ENCODE data around the gene TAF8.

Gene TAF8

DNA sequence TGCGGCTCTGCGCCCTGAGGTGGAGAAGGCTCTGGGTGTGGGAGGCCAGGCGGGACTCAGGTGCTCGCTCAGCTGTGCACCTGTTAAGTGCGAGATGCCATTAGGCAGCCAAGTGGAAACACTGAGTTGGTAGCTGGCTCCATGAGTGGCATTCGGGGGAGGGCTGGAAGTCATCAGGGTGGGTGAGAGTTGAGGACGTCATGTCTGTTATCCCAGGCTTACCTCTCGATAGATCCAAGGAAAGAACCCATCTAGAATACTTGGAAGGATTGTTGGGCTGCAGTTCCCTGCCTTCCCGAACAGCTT lies 41.3 kb downstream of the TAF8 start:
- H3K9me3 ChIP-seq (ENCODE audit: insufficient read depth, low read depth, low read length): no peaks in the 10 kb centered on the region
- peaks cover 8% of the 10 kb centered on the region; the same call in 1 of the 2 replicates for H3K4me1 ChIP-seq (ENCODE audit: insufficient read depth, low read length)
- no peak overlapping the region for H3K4me3 ChIP-seq (ENCODE audit: low read length)
- no peak overlapping the region for H3K27ac ChIP-seq (ENCODE audit: low read depth, low read length)
- 91% methylated on average over 9 of the region's 9 CpGs for WGBS
- H3K36me3 ChIP-seq (ENCODE audit: insufficient read depth, low read length): no peaks in the 10 kb centered on the region
- H3K9ac ChIP-seq (ENCODE audit: low read depth, low read length): no peak overlapping the region
- H3K27me3 ChIP-seq (ENCODE audit: insufficient read depth, low read length): peaks cover 5% of the 10 kb centered on the region; the same call in 1 of the 2 replicates

DNA sequence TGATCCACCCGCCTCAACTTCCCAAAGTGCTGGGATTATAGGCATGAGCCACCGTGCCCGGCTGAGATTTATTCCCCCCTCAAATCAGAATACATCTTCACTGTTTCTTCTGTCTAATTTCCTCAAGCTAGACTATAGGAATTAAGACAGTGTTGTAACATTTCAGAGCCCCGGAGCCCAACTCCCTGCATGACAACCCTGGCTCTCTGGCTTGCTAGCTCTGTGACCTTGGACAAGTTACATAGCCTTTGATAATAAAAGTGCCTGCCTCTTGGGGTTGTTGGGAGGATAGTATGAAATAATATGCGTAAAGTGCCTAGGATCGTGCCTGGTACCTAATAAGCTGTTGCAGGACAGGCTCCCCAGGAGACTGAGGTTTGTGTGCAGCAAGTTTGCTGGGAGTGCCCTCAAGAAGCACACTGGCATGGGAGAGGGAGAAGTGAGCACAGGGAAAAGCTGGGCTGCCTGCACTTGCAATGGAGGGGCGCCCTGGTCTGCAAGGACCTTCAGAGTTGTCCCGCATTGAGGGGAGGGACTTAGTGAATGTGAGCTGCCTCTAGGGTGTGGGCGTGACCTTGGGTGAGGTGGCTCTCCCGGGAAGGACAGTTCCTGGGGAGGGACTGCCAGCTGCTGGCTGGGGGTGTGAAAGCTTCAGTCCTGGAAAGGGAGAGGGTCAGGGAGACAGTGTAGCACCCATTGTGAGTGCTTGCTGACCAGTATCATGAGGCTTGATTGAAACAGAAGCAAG lies 43.4 kb downstream of the TAF8 start:
- Histone ChIP-seq H3K27ac (ENCODE audit: low read depth, low read length) (no peak overlapping the region), H3K4me3 (ENCODE audit: low read length) (no peak overlapping the region), H3K4me1 (ENCODE audit: insufficient read depth, low read length) (peaks cover 6% of the 10 kb centered on the region; the same call in 1 of the 2 replicates), H3K9ac (ENCODE audit: low read depth, low read length) (no peak overlapping the region), H3K9me3 (ENCODE audit: insufficient read depth, low read depth, low read length) (no peaks in the 10 kb centered on the region), H3K36me3 (ENCODE audit: insufficient read depth, low read length) (no peaks in the 10 kb centered on the region), H3K27me3 (ENCODE audit: insufficient read depth, low read length) (peaks cover 21% of the 10 kb centered on the region; the same call in 1 of the 2 replicates)
- WGBS: 70% methylated on average over 10 of the region's 10 CpGs

DNA sequence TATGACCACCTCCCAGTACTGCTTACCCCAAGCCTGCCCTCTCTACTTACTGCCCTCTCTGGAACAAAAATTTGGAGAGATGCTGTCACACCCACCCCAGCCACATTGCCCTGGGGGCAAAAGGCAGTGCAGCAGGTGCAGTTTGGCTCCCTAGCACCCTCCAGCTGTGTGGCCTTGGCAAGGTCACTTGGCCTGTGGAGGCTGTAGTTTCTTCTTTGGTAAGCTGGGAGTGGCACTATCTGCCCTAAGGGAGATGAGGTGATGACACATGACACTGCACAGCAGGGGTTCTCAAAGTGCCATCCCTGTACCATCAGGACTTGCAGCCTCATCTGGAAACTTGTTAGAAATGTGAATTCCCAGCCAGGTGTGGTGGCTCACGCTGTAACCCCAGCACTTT lies 44.8 kb downstream of the TAF8 start:
- H3K4me3 ChIP-seq (ENCODE audit: low read length): no peak overlapping the region
- H3K27me3 ChIP-seq (ENCODE audit: insufficient read depth, low read length): peaks cover 22% of the 10 kb centered on the region; the same call in 1 of the 2 replicates
- no peak overlapping the region for H3K27ac ChIP-seq (ENCODE audit: low read depth, low read length)
- H3K4me1 ChIP-seq (ENCODE audit: insufficient read depth, low read length): peaks cover 6% of the 10 kb centered on the region
- 82% methylated on average over 1 of the region's 1 CpG for WGBS
- H3K36me3 ChIP-seq (ENCODE audit: insufficient read depth, low read length): no peaks in the 10 kb centered on the region
- no peak overlapping the region for H3K9ac ChIP-seq (ENCODE audit: low read depth, low read length)
- no peaks in the 10 kb centered on the region for H3K9me3 ChIP-seq (ENCODE audit: insufficient read depth, low read depth, low read length)

DNA sequence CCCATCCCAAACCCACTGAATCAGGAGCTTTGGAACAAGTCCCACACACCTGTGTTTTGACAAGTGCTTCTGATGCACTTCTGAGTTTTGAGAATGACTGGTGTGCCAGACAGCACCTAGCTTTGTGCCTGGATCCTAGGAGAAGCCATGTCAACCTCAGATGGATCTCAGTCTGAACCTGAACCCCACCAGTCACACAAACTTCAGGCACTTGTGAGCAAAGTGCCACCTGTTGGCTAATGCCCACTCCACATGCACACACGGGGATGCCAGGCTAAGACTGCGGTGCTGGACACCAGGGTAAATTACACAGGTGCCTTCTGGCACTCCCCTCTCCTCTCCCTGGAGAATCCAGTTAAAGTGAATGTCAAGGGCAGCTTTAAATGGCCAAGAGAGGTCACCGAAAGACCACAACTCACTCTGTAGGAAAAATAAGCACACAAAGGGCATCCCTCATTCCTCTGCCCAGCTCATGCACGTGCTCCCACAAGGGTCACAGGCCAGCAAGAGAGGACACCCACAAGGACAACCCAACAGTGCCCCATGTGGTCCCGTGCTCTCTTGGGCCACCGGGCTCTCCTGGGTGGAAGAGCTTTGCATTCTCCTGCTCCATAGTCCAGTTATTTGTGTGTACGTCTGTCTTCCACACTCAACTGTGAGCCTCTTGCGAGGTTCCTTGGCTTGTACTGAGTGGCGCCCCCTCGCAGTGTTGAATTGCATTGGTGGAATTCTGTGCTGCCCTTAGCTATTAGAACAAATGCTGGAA lies 45.6 kb downstream of the TAF8 start:
- no peak overlapping the region for H3K9ac ChIP-seq (ENCODE audit: low read depth, low read length)
- peaks cover 6% of the 10 kb centered on the region for H3K4me1 ChIP-seq (ENCODE audit: insufficient read depth, low read length)
- no peak overlapping the region for H3K27ac ChIP-seq (ENCODE audit: low read depth, low read length)
- no peaks in the 10 kb centered on the region for H3K9me3 ChIP-seq (ENCODE audit: insufficient read depth, low read depth, low read length)
- 81% methylated on average over 10 of the region's 10 CpGs for WGBS
- H3K27me3 ChIP-seq (ENCODE audit: insufficient read depth, low read length): peaks cover 22% of the 10 kb centered on the region; the same call in 1 of the 2 replicates
- no peaks in the 10 kb centered on the region for H3K36me3 ChIP-seq (ENCODE audit: insufficient read depth, low read length)
- H3K4me3 ChIP-seq (ENCODE audit: low read length): no peak overlapping the region

DNA sequence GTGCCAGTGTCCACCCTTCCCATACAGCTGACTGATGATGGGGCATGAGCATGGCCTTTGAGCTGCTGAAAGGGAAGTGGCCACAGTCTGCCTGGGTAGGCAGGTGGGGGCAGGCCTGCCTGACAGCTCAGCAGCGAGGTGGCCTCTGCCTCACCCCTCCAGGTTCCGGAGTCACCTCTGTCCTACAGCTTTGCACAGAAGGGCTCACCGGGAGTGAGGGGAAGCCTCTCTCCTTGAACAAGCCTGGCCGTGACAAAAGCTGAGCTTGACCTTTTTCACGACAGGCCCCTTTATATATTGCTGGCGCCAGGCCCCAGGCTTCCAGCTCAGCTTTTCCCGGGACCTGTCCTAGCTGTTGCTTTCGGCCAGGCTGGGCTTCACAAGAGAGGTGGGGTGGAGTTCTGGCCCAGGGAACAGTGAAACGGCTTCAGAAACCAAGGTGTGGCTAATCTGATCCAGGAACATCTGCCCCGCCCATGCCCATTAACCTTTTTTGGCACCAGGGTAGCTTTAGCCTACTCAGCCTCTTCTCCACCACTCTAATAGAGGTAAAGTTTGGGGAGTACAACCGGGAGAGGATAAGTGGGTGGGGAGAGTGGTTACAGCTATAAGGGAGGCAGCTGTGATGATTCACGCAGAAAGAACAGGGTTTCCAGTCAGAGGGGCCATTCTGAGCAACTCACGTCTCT lies 49.2 kb downstream of the TAF8 start:
- WGBS: 68% methylated on average over 13 of the region's 13 CpGs
- peaks cover 3% of the 10 kb centered on the region for H3K4me1 ChIP-seq (ENCODE audit: insufficient read depth, low read length)
- H3K27ac ChIP-seq (ENCODE audit: low read depth, low read length): no peak overlapping the region
- no peak overlapping the region for H3K4me3 ChIP-seq (ENCODE audit: low read length)
- H3K36me3 ChIP-seq (ENCODE audit: insufficient read depth, low read length): peaks cover 14% of the 10 kb centered on the region
- no peaks in the 10 kb centered on the region for H3K9me3 ChIP-seq (ENCODE audit: insufficient read depth, low read depth, low read length)
- H3K9ac ChIP-seq (ENCODE audit: low read depth, low read length): no peak overlapping the region; the same call in 1 of the 2 replicates
- peaks cover 22% of the 10 kb centered on the region; the same call in 1 of the 2 replicates for H3K27me3 ChIP-seq (ENCODE audit: insufficient read depth, low read length)

DNA sequence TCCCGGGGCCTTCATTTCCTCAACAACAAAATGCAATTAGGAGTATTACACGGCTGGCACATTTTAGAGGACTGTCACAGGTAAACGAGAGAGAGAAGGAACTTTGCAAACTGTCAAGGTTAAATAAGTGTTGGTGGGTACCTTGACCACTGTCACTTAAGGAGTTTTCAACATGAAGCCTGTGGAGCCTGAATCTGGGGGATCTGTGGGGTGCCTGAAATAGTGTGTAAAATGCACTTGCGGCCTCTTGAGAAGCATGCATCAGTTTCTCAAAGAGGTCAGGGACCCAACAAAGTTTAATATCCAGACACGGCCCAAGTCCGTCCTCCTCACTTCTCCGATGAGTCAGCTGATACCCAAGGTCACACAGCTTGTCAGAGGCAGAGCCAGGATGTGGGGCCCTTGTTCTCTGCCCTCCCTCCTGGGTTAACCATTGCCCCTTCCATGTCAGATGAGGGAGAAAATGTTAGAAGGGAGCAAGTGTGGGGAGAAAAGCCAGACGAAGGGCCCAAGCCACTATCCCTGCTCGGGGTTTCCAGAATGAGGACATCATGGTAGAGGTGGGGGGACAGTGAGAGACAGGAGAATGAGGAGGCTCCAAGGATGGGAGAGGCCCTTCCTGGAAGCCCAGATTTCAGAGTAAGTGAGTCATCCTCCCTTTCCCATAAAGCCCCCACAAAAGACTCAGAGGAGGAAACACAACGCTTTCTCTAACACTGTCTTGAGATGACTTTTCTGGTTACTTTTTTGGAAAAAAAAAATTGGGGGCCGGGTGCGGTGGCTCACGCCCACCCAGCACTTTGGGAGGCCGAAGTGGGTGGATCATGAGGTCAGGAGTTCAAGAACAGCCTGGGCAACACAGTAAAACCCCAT lies 49.9 kb downstream of the TAF8 start:
- H3K4me3 ChIP-seq (ENCODE audit: low read length): no peak overlapping the region

DNA sequence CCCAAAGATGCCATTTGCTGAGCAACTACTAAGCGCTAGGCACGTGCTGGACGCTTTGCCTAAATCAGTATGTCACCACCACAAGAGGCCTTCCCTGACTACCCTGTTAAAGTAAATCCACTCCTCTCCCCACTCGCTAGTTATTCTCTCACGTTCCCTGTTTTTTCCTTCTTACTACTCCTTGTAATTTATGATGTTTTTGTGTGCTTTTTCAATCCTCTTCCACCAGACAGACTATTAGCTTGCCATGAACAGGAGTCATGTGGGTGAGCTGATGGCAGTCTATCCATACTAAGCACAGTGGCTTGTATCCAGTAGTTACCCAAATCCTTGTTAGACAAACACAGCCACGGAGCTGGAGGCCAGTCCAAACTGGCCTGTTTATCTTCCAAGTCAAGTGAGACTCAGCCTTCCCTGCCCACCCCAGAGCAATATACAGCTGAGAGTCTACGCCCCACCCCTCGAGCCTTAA lies 50.9 kb downstream of the TAF8 start:
- Histone ChIP-seq H3K4me3 (ENCODE audit: low read length) (no peak overlapping the region), H3K4me1 (ENCODE audit: insufficient read depth, low read length) (peaks cover 3% of the 10 kb centered on the region), H3K36me3 (ENCODE audit: insufficient read depth, low read length) (peaks cover 19% of the 10 kb centered on the region), H3K27ac (ENCODE audit: low read depth, low read length) (no peak overlapping the region), H3K9ac (ENCODE audit: low read depth, low read length) (no peak overlapping the region), H3K9me3 (ENCODE audit: insufficient read depth, low read depth, low read length) (no peaks in the 10 kb centered on the region), H3K27me3 (ENCODE audit: insufficient read depth, low read length) (peaks cover 17% of the 10 kb centered on the region; the same call in 1 of the 2 replicates)
- 96% methylated on average over 6 of the region's 8 CpGs for WGBS

More for the DNA sequence above, 49.9 kb downstream of the TAF8 start:
- Histone ChIP-seq H3K9ac (ENCODE audit: low read depth, low read length) (no peak overlapping the region), H3K36me3 (ENCODE audit: insufficient read depth, low read length) (peaks cover 14% of the 10 kb centered on the region), H3K9me3 (ENCODE audit: insufficient read depth, low read depth, low read length) (no peaks in the 10 kb centered on the region), H3K27me3 (ENCODE audit: insufficient read depth, low read length) (peaks cover 22% of the 10 kb centered on the region; the same call in 1 of the 2 replicates), H3K4me1 (ENCODE audit: insufficient read depth, low read length) (peaks cover 3% of the 10 kb centered on the region), H3K27ac (ENCODE audit: low read depth, low read length) (no peak overlapping the region)
- 85% methylated on average over 14 of the region's 14 CpGs for WGBS

DNA sequence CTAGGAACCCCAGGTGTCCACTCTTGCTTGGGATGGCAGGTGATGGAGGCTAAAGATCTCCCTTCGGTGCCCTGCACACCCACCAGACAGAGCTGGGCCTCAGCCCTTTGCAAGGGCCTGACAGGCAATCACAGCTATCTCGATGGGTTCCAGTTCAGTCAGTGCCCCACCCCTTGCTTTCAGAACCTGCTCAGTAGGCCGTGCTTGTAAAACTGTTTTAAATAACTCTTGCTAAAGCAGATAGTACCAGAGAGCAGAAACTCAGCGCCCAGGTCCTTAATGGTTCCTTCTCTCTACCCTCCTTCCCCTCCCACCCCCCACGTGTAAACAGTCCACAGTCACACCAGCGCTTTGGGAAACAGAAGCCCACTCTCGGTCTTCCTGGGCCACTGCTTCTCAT lies 52.9 kb downstream of the TAF8 start:
- H3K9ac ChIP-seq (ENCODE audit: low read depth, low read length): no peak overlapping the region
- 93% methylated on average over 7 of the region's 7 CpGs for WGBS

DNA sequence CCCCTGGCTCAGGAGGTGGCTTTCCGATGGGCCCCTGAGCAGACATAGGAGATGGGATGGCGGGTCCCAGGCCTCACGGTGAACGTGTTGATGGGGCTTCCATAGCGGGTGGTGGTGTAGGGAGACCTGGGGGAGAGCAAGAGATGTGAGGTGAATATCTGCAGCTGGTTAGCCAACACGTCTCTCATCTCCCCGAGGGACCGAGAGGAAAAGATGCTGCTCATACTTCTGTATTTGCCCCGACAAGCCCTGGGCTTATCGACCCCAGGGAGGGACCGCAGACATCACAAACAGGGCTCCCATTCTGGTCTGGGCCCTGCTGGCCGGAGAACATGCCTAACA lies 53.4 kb downstream of the TAF8 start:
- peaks cover 31% of the 10 kb centered on the region for H3K36me3 ChIP-seq (ENCODE audit: insufficient read depth, low read length)
- no peaks in the 10 kb centered on the region for H3K9me3 ChIP-seq (ENCODE audit: insufficient read depth, low read depth, low read length)
- 90% methylated on average over 12 of the region's 12 CpGs for WGBS
- peaks cover 3% of the 10 kb centered on the region for H3K4me1 ChIP-seq (ENCODE audit: insufficient read depth, low read length)
- H3K9ac ChIP-seq (ENCODE audit: low read depth, low read length): no peak overlapping the region; the same call in 1 of the 2 replicates
- H3K27me3 ChIP-seq (ENCODE audit: insufficient read depth, low read length): peaks cover 2% of the 10 kb centered on the region; the same call in 1 of the 2 replicates
- H3K27ac ChIP-seq (ENCODE audit: low read depth, low read length): no peak overlapping the region
- peak overlapping the region; percentile 60 for H3K4me3 ChIP-seq (ENCODE audit: low read length)

More for the DNA sequence above, 52.9 kb downstream of the TAF8 start:
- Histone ChIP-seq H3K4me3 (ENCODE audit: low read length) (no peak overlapping the region), H3K9me3 (ENCODE audit: insufficient read depth, low read depth, low read length) (no peaks in the 10 kb centered on the region), H3K27me3 (ENCODE audit: insufficient read depth, low read length) (peaks cover 7% of the 10 kb centered on the region; the same call in 1 of the 2 replicates), H3K4me1 (ENCODE audit: insufficient read depth, low read length) (peaks cover 3% of the 10 kb centered on the region), H3K27ac (ENCODE audit: low read depth, low read length) (no peak overlapping the region), H3K36me3 (ENCODE audit: insufficient read depth, low read length) (peaks cover 26% of the 10 kb centered on the region)

DNA sequence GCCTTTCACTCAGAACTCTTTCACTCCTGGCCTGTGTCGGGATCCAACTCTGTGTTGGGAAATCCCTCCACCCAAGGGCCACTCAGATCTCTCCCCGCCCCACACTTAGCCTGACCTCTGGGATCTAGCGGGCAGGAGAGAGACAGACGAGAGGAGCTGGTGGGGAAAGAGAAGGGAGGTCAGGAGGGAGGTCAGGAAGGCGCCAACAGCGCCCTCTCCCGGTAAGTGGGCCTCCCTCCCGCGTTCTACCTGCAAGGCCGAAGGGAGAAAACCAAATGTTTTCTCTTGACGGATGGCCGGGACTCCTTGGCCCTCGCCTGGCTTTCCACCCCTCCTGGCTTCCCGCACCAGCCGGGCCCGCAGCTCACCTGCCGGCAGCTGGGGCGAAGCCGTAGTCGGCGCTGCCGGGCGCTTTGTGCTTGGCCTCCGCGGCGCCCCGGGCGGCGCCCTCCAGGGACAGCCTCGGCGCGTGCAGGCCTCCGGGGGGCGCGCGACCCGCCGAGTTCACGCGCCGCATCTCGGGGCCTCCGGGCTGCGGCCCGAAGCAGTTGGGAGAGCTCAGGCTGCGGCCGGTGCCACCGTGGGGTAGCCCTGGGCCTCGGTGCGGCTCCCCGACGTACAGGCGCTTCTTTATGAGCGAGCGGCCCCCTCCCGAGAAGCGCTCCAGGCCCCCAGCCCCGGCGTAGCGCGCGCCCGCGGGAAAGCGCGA lies 53.9 kb downstream of the TAF8 start:
- Histone ChIP-seq H3K9me3 (ENCODE audit: insufficient read depth, low read depth, low read length) (no peaks in the 10 kb centered on the region), H3K27me3 (ENCODE audit: insufficient read depth, low read length) (no peaks in the 10 kb centered on the region), H3K27ac (ENCODE audit: low read depth, low read length) (peak overlapping the region; percentile 73), H3K36me3 (ENCODE audit: insufficient read depth, low read length) (peaks cover 34% of the 10 kb centered on the region), H3K4me3 (ENCODE audit: low read length) (peak overlapping the region; percentile 60), H3K9ac (ENCODE audit: low read depth, low read length) (peak overlapping the region; percentile 79), H3K4me1 (ENCODE audit: insufficient read depth, low read length) (peaks cover 3% of the 10 kb centered on the region)
- WGBS: 4% methylated on average over 66 of the region's 66 CpGs
